HG03460 (cell line): ENCODE data around the gene SMAP1.

Source experiments
- ATAC-seq: cut with Tn5 transposase; IDR thresholded peaks from one replicate; pipeline ENCODE4 v1.9.1; 2021; ENCODE audit not compliant: unreplicated experiment

SMAP1 gene

DNA sequence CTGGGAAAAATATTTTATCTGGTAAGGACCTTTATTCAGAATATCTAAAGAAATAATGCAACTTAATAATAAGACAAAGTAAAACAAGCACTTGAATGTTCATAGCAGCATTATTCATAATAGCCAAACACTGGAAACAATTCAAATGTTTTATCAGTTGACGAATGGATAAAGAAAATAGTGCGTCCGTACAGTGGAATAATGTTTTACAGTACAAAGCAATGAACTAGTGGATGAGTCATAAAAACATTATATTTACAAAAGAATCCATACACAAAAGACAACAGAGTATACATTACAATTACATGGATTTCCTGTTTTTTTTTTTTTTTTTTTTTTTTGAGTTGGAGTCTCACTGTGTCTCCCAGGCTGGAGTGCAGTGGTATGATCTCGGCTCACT lies 12.7 kb downstream of the SMAP1 start:
- no peak for ATAC-seq

- ATAC-seq, result no peak
Observed at GRCh38 chr6:70684794-70685493, 17.3 kb downstream of the SMAP1 start.

GRCh38 chr6:70685494-70686180 lies 18.0 kb downstream of the SMAP1 start:
- ATAC-seq, result no peak

DNA sequence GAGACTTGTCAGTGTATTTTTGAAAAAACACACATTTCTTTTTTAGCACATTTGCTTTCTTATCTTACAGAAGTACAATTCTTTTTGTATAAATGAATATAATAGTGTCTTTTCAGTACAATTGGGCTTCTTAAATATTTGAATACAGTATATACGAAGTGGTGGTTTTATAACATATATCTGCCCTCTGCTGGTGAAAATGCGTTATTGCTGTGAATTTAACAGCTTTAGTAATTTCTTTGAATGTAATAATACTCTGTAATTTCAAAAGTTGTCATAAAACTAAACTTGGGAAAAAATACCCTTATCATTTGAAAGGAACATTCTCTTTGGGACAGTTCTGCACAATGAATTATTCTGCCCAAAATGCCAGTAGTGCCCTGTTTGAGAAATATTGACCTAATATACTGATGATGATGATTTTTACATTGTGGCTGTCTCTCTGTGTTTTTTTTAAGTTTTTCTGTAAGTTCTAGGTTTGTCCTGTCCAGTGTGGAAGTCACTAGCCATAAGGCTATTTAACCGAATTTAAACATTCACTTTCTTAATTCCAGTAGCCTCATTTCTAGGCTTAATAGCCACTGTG lies 19.0 kb downstream of the SMAP1 start:
- ATAC-seq, result no peak

- ATAC-seq, result no peak
Observed at GRCh38 chr6:70693887-70694286, 26.2 kb downstream of the SMAP1 start.

DNA sequence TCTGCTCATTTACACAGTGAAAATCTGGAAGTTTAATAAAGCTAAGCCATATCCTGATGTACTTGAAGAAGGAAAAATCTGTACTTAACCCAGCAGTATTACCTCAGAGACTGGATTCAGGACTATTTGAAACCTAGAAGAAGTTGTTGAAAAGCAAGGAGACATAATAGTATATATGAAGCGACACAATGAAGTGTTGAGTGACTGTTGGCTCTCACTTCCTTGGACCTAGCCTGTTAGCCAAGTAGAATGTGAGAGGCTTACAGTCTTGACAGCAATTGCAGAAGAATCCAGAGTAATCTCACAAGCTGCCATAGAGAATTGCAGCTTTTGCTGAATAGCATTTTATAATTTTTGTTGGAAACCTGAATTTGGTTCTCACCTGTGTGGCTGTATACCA lies 26.7 kb downstream of the SMAP1 start:
- no peak for ATAC-seq

- ATAC-seq, result no peak
Observed at GRCh38 chr6:70700922-70701876, 33.5 kb downstream of the SMAP1 start.

GRCh38 chr6:70705772-70706171 lies 38.1 kb downstream of the SMAP1 start:
- ATAC-seq, result no peak

DNA sequence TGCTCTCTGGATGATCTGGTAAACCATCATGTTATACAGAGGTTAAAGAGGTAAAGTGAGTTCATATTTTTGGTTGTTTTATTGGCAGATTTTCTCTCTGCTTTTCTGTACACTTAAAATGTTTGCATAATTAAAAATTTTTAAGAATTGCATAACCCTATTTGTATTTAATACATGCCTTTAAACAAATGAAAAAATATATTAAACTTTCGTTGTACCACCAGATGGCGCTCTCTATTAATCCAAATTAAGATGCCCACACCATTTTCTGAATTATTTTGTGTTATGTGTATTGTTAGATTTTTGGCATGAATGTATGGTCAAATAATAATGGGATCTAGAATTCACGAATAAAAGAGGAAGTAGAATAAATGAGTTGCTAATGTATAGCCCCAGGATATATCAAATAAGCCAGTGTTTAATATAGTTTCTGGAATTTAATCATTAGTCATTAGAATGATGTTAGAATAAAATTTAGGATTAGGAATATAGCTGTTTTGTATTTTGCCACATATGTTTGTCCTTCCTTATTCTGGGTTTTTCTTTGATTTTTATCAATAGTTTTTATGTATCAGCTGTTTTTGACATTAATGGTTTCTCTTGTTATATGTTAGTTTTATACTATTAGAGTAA lies 38.9 kb downstream of the SMAP1 start:
- ATAC-seq, result no peak

GRCh38 chr6:70707893-70708292 lies 40.2 kb downstream of the SMAP1 start:
- no peak for ATAC-seq

DNA sequence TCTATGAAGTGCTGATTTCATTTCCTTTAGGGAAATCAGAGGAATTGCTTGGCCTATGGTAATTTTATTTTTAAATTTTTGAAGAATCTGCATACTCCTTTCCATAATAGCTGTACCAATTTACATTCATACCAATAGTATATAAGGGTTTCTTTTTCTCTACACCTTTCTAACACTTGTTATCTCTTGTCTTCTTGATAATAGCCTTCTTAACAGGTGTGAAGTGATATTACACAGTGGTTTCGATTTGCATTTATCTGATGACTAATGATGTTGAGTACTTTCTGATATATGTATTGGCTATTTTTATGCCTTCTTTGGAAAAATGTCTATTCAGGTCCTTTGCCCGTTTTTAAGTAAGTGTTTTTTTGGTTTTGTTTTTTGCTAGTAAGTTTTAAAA lies 40.8 kb downstream of the SMAP1 start:
- ATAC-seq, result no peak

- ATAC-seq, result no peak
Observed at GRCh38 chr6:70709826-70710225, 42.1 kb downstream of the SMAP1 start.

- ATAC-seq, result no peak
Observed at GRCh38 chr6:70714716-70715257, 47.1 kb downstream of the SMAP1 start.

GRCh38 chr6:70717038-70717801 lies 49.5 kb downstream of the SMAP1 start:
- ATAC-seq, result no peak

- ATAC-seq, result no peak
Observed at GRCh38 chr6:70724524-70724923, 56.8 kb downstream of the SMAP1 start.

- no peak for ATAC-seq
Observed at GRCh38 chr6:70725817-70726415, 58.2 kb downstream of the SMAP1 start.

DNA sequence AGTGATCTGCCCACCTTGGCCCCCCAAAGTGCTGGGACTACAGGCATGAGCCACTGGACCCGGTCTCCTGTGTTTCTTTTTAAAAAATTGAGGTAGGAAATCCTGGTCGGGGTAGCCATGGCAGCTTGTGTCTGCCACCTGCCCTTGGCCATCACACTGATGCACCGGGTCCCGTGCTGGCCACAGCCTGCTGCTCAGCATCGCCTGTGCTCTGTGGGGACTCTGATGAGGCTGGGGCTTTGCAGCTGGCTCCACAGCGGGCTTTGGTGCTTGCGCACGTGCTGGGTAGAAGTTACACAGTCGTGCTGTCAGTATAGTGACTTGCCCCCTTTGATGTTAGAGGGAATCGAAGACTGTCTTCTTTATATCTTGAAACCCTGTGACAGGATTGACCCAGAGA lies 66.7 kb downstream of the SMAP1 start:
- no peak for ATAC-seq

DNA sequence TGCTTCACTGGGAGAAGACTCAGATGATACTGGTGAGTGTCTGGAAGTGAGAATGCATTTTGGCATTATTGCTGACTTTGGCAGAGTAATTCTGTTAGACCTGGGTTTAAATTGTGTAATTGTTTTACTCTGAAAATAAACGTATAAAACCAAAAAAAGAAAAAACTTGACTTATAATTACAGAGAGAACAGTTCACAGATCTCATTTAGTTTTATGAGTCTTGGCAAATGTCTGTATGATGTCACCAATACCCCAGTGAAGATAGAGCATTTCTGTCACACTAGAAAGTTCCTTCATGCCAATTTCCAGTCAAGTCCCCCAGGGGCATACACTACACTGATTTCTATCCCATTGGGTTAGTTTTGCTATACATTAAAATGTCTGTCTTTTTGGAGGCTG lies 67.3 kb downstream of the SMAP1 start:
- ATAC-seq, result no peak

- ATAC-seq, result no peak
Observed at GRCh38 chr6:70735513-70735912, 67.8 kb downstream of the SMAP1 start.
